ENCODE data around the gene FXYD1. TPM values are rescaled to one million over a fixed set of nuclear protein-coding genes. Genes with fewer than 3 reads are reported as not detected.

The FXYD1 gene
- total and polyA plus RNA-seq, 2 donors (not counting 3 experiments of a cell fraction or from before 2014, with no cell fraction given): not detected

GRCh38 chr19:35106291-35106583 lies 32.4 kb upstream of the FXYD1 start:
- no TSS peak for BruUV-seq (replicated peaks)
- dilution Hi-C loops (cut with MboI; ENCODE audit: extremely low pct_ligation_motif_present, low sequenced_read_pairs) (no loop called here), intact Hi-C loops (cut with micrococcal nuclease) (no loop called here)
- H3K4me3 ChIP-seq (replicated peaks in 1 of 3; ENCODE audit: insufficient read depth in 1 of 3, low read depth in 1 of 3, low read length in 3 of 3): no peak overlapping the region
- H3K4me1 ChIP-seq (ENCODE audit: control insufficient read depth, extremely low read depth, insufficient read depth, low read length): no peaks in the 10 kb centered on the region
- no peaks in the 10 kb centered on the region for H3K9me1 ChIP-seq (replicated peaks; ENCODE audit: control insufficient read depth, extremely low read depth, insufficient read depth, low read length)
- no peaks in the 10 kb centered on the region for H3K36me3 ChIP-seq (ENCODE audit: control insufficient read depth in 2 of 2, extremely low read depth in 1 of 2, insufficient read depth in 2 of 2, low read length in 2 of 2)
- FAIRE-seq: no peak
- no peaks in the 10 kb centered on the region for H4K20me1 ChIP-seq (replicated peaks; ENCODE audit: control insufficient read depth, extremely low read depth, insufficient read depth, low read length)
- no peak overlapping the region for H3K4me2 ChIP-seq (ENCODE audit: insufficient read depth, low read length)
- H2AFZ ChIP-seq (ENCODE audit: low read depth, low read length): no peak overlapping the region
- H3K79me2 ChIP-seq (ENCODE audit: control insufficient read depth, insufficient read depth, low read length): no peaks in the 10 kb centered on the region
- no peak for DNase-seq (ENCODE audit: low read depth, low spot score)
- no peak overlapping the region for H3K9ac ChIP-seq (replicated peaks; ENCODE audit: extremely low read depth, insufficient read depth, low read length)
- H3K9me3 ChIP-seq (replicated peaks; ENCODE audit: control insufficient read depth, insufficient read depth, low read length): no peaks in the 10 kb centered on the region
- ChIA-PET POLR2A (no interaction called here), CTCF (no interaction called here)
- H3K27ac ChIP-seq (ENCODE audit: insufficient read depth, low read depth, low read length): no peak overlapping the region
- TF ChIP-seq MYC (IDR thresholded peaks at IDR 0.05; ENCODE audit: low read depth, low read length) (no peak), CTCF (IDR thresholded peaks at IDR 0.05; ENCODE audit: extremely low read depth in 1 of 2, insufficient read depth in 1 of 2, low read depth in 1 of 2, low read length in 2 of 2) (no peak), FOS (IDR thresholded peaks at IDR 0.05; ENCODE audit: borderline replicate concordance, insufficient read depth, low read length) (no peak), POLR2A (IDR thresholded peaks at IDR 0.05; ENCODE audit: low read depth, low read length) (no peak), MAX (IDR thresholded peaks at IDR 0.05; ENCODE audit: insufficient read depth, insufficient read length) (no peak), GATA2 (IDR thresholded peaks at IDR 0.05; ENCODE audit: insufficient read depth, insufficient read length, low read depth, low read length) (no peak), JUN (IDR thresholded peaks at IDR 0.05; ENCODE audit: borderline replicate concordance, insufficient read depth, insufficient read length, low read depth) (no peak), POLR2AphosphoS5 (IDR thresholded peaks at IDR 0.05; ENCODE audit: insufficient read depth, low read depth, low read length) (no peak), EZH2 (IDR thresholded peaks at IDR 0.05; ENCODE audit: borderline replicate concordance, low read depth, low read length, severe bottlenecking) (no peak)
- no peaks in the 10 kb centered on the region for H3K27me3 ChIP-seq (ENCODE audit: control insufficient read depth in 2 of 2, insufficient read depth in 2 of 2, low read length in 2 of 2)
